NCI-H1092 treated with DMSO at 0.1 percent for 48 hours (cell line): ENCODE results near the gene C20orf144.
"Not testable (repeated sequence)": the region's sequence is repeated elsewhere in the genome, so short reads cannot be mapped to it uniquely, and the experiment has no call there.

Experiments used
- DNase-seq: peaks from one replicate; lab custom pipeline; 2025; lab: John Stamatoyannopoulos, UW

Gene C20orf144

DNA sequence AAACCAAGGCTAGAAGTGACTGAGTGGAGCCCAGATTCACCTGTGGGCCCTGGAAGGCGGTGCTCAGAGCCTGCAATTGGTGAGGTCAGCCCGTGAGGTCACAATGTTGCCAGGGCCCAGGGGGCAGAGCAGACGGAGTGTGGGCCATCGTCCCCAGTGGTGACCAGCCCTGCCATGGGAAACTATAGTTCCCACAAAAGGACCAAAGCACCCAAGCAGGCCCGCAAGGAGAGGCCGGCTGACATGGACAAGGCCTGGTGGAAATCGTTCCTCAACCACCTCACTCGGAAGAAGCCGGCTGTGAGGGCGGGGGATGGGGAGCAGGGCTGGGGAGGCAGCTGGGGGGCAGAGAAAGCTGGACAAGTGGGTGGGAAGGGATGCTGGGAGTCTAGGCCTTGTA, at the start of gene C20orf144:
Gene C20orf144, plus strand, starts transcription at position 156 of the 400 bp plus-strand sequence. Its CDS starts 19 bp downstream, at position 175.
- no peak for DNase-seq

DNA sequence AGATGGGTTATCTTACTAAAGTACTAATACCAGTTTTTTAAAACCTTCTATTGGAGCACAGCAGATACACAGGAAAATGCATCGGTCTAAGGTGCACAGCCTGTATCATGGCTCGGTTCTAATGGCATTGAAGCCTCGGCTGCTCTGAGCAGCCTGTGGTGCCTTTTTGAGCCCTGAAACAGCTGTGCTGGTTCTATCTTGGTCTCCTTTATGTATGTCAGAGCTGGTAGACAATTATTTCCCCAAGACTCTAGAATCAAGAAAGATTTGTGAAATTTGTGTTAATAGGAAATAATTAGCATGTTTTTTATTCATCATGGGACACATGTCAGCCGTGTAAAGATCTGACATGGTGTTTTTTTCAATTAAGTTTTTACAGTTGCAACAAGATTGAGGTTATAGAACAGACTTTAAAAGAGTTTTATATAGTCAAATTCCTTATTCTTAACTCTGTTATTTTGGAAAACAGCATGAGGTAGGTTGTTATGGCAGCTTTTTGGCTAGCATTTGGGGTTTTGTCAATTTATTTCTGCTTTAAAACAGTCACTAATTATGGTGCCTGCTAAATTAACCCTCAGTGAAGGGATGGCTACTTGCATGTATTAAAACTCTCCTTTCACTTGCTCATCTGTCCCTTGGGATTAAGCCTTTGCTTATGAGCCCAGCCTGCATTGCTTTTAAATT, 40.3 kb upstream of the C20orf144 start:
- no peak for DNase-seq

DNA sequence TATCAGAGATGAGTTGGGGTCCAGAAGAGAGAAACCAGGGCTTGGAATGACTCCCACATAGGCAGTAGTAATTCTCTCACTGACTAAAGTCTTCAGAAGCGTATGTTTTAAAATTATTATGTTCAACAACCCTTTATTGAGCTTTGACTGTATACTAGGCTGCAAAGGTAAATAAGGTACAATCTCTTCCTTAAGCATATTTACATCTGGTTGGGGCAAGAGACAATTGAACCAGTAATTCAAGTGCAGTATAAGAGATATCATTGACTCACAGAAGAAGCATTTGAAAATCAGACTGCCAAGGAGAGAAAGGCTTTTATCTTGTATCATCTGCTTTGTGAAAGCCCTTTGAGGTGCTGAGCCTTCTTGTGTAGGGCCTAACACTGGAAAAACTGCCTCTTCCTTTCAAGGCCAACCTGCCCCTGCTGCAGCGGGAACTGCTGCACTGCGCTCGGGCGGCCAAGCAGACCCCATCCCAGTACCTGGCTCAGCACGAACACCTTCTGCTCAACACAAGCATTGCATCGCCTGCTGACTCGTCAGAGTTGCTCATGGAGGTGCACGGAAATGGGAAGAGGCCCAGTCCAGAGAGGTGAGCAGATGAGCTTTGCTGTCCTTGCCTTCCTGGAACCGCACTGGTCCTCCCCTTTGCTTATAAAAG, 39.3 kb upstream of the C20orf144 start:
- DNase-seq = no peak

DNA sequence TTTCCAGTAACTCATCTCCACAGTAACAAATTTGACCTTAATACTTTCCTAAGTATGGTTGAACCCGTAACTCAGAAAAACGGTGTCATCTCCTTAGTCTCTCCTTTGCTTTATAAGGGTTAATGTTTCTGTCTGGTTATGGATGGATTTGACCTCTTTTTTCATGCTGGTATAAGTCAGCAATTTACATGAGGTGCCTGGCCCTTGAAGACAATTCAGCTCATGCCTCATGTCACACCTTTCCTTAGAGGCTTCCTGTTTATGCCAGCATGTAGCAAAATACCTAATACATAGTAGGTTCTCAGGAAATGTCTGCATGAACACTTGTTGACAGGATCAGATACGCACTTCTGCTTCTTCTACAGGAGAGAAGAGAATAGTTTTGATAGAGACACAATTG, 37.7 kb upstream of the C20orf144 start:
- DNase-seq = no peak

DNA sequence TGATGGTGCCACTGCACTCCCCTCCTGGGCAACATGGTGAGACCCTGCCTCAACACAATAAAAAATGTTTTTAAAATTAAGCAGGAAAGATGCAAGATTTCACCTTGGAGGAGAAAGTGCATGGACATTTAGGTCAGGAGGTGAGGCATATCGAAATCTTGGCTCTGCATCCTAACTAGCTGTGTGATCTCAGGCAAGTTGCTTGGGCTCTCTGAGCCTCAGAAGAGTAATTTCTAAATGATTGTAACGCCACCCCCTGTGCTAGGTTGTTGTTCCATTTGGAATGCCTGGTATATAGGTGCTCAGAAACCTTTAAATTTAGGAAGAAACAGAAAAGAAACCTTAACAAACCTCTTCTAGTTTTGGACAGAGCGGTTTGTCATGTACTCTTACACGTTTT, 35.9 kb upstream of the C20orf144 start:
- DNase-seq = no peak

DNA sequence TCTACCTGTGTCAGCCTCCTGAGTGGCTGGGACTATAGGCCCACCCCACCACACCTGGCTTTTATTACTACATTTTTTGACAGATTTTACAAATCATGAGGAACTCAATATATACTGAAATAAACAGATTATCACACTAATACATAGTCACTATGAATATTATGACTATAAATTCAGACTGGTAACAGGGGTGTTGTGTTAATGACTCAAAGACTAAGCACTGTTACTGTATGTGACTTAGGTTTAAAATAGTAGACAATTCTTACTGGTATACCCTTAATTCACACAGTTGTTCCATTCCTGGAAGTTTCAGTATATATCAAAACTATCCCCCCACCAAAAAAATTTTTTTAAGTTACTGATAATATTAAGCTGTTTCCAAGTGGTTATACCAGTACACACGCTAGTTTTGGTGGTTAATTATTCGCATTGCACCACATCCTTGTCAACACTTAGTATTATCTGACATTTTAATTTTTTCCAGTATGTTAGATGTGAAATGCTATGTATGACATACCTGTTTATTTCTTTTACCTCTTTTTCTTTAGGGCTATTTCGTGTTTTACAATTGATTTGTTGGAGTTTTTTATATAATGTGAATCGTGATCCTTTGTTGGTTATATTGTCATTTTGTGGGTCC, 34.4 kb upstream of the C20orf144 start:
- DNase-seq = no peak

DNA sequence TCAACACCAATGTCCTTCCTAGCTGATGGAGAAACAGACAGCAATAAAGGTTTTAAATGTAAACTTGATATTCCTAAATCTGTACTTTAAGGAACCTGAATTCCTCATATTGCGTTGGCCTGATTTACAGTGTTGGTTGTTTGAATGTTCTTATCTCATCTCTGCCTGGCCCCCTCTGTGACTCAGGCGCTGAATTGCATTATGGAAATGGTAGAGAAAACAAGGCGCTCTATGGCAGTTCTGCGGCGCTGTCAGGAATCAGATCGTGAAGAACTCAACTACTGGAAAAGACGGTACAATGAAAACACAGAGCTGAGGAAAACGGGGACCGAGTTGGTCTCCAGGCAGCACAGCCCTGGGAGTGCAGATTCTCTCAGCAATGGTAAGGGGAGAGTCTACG, 32.6 kb upstream of the C20orf144 start:
- no peak for DNase-seq

DNA sequence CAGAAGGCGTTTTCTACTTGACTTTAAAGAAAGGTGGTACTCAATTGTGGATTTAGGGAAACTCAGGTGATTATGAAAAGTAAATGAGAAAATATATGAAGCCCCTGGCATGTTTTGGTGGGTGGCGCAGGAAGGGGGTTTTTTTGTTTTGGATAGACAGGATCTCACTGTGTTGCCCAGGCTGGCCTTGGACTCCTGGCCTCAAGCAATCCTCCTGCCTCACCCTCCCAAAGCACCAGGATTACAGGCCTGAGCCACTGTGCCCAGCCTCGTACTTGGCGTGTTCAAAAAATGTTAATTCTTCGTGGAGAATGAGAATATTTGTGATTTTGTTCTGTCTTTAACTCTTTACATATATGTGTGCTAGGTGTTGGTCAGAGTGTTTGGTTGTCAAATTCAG, 32.1 kb upstream of the C20orf144 start:
- DNase-seq = no peak

DNA sequence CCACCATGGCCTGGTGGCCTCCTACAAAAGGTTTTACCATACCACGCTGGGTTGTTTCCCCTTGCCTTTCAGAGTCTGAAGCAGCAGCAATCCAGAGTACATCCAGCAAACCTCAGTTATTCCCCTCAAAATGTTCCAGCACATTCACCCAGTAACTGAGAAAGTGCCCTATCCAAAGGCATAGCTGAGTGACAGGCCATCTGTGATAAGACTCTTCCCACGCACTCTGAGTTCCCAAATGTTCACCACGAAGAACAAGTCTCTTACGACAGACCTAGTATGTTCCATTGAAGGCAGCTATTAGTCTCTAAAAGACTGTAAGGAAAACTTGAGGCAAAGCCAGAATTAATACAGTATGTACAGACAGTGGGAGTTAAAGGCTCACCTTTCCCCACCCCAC, 31.6 kb upstream of the C20orf144 start:
- no peak for DNase-seq

DNA sequence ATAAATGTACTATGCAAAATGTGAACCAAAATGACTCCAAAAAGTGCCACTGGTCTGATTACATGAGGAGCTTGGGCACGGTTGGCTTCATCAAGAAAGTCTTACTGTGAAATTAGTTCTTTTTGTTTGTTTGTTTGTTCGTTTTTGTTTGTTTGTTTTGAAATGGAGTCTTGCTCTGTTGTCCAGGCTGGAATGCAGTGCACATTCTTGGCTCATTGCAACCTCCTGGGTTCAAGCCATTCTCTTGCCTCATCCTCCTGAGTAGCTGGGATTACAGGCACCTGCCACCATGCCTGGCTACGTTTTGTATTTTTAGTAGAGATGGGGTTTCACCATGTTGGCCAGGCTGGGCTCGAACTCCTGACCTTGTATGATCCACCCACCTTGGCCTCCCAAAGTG, 30.2 kb upstream of the C20orf144 start:
- not testable (repeated sequence) for DNase-seq

DNA sequence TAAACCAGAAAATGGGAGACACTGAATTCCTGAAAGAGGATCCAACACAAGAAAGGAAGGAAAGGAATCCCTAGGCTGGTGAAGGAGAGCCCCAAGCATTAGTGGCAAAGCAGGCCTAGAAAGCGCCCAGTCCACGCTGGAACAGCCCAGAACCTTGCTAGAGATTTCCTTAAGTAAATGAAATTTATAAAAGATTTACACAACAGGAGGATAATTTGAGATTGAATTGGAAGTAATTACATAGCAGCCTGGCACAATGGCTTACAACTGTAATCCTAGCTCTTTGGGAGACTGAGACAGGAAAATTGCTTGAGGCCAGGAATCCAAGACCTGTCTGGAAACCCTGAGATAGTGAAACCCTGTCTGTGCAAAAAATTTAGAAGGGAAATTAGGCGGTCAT, 26.8 kb upstream of the C20orf144 start:
- DNase-seq = no peak

DNA sequence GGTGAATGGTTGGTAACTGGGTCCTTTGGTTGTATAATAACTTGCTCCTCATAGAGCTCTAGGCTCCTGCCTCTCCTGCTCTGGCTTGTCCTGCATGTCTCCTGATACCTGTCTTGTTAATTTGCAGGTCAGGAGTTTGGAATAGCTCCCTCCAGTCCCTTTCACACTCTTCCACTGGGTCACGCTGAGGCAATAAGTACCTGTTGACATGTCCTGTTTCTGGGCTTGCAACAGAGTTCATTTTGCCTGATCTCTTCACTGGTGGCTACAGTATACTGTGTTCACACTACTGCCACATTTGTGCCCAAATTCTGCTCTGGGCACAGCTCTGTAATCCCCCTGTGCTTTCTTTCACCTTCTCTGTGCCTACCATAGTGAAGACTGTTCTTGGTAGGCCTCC, 25.4 kb upstream of the C20orf144 start:
- no peak for DNase-seq

DNA sequence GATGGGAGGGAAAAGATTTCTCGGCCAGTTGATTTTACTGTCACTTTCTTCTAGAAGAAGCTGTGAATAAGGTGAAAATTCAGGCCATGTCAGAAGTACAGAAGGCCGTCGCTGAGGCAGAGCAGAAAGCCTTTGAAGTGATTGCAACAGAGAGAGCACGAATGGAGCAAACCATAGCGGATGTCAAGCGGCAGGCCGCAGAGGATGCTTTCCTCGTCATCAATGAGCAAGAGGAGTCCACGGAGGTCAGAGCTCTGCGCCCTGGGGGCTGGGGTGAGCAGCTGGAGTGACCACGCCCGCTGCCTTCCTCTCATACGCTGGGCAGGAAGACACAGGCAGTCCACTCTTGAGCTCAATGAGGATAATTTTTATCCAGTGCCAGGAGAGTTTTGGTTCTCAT, 21.8 kb upstream of the C20orf144 start:
- no peak for DNase-seq

DNA sequence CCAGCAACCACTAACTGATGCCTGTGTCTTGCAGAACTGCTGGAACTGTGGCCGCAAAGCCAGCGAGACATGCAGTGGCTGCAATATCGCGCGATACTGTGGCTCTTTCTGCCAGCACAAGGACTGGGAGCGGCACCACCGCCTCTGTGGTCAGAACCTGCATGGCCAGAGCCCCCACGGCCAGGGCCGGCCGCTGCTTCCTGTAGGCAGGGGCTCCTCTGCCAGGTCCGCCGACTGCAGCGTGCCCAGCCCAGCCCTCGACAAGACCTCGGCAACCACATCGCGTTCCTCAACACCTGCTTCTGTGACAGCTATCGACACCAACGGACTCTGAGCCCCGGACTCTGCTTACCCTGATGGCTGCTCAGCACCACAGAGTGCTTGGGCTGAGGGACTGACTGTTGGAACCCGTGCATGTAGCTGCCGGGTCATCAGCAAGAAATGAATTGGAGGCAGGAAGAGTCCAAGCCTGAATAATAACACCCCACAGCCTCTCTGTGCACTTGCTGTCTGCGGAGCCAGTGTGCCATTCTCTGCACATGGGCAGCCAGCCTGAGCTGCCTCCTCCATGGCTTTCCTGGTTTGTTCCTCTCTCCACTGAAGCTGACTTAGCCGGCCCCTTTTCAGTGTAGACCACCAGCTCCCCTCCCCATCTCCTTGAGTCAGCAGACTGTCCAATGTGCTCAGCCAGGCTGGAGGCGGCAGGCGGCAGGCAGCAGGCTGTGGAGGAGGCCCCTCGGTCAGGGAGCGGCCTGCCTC, 17.6 kb upstream of the C20orf144 start:
- DNase-seq = no peak

DNA sequence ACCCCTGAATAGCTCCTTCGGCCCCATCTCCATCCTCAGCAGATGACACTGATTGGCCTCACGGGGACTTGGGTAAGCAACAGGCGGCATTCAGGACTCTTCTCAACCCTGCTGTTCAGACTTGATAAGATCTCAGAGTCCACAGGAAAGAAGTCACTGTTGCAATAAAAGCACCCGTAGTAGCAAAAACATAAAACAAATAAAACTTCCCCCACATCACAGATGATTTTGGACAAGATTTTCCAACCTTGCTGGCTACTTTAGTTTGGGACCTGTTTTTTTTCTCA, 17.1 kb upstream of the C20orf144 start:
- DNase-seq = no peak

DNA sequence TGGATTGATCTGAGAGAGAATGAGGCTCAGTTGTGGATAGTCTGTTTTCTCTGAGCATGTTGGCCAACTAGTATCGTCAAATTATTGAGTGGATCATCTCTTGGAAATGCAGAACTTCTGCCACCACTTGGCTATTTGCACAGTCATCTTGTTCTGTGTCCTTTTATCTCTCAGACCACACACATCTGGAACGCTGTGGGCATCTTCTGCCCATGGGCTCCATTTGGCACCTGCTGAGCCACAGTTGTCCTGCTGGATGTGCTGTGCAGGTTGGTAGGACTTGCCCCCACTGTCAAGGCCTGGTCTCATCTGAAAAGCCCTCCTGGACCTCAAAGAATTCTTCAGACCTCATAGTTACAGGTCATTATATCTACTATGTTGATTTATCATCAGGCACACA, 16.7 kb upstream of the C20orf144 start:
- no peak for DNase-seq

DNA sequence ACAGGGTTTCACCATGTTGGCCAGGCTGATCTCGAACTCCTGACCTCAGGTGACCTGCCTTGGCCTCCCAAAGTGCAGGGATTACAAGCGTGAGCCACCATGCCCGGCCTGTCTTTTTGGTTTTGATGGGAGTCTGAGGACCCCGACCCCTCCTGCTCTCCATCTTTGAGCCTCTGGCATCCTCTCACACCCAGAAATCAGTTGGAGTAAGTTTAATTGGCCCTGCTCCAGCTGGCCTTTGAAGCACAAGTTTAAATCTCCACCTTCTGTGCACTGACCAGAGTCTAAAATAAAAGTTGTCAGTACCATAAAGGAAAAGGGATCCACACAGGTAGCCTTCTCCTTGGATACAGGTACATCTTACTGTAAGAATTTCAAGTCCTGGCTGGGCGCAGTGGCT, 15.9 kb upstream of the C20orf144 start:
- no peak for DNase-seq

DNA sequence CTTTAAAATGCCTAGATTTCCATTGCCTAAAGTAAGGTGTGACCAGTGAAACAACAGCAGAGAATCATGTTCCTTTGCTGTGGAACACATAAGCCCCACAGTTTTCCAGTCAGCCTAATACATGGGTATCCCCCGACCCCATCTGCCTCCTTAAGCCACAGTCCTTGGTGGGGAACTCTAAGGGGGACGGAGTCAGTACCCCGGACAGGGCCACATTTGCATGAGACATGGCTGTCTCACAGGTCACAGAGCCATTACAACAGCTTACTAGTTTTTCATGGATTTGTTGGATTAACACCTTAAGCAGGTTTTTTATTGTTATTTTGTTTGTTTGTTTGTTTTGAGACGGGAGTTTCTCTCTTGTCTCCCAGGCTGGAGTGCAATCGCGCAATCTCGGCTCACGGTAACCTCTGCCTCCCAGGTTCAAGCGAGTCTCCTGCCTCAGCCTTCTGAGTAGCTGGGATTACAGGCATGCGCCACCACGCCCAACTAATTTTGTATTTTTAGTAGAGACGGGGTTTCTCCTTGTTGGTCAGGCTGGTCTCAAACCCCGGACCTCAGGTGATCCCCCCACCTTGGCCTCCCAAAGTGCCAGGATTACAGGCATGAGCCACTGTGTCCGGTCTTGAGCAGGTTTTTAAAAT, 15.0 kb upstream of the C20orf144 start:
- not testable (repeated sequence) for DNase-seq

DNA sequence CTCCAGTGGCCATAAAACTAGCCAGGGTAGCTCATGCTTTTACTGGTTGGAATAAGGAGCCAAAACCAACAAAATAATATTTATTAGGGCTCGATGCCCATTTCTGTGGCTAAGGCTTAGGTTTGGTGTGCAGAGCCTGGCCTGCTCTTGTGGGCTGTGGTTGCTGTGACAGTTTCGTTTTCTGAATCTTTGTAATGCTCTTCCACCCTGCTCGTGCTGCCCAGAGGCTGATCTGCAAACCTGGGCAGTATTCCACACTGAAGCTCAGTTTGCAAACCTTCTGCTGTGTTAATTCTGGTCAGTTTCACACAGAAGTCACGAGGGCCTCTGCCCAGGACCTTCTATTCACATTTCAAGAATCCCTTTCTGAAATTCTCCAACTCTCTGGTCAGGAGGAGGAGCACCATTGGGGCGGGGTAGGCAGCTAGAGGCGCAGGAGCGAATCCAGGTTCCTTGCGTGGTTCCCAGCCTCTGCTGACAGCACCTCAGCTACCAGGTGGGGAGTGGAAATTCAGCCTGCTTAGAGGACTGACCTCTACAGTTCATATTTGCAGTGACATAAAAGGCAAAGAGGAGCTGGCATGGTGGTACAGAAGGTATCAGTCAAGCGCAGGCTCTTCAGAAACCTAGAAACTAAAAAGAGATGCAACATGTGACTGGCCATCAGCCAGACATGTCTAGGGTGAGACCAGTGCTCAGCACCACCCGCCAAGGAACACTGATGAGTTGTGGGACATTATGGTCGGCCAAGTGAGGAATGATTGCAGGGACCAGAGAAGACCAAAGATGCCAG, 14.3 kb upstream of the C20orf144 start:
- DNase-seq = no peak

DNA sequence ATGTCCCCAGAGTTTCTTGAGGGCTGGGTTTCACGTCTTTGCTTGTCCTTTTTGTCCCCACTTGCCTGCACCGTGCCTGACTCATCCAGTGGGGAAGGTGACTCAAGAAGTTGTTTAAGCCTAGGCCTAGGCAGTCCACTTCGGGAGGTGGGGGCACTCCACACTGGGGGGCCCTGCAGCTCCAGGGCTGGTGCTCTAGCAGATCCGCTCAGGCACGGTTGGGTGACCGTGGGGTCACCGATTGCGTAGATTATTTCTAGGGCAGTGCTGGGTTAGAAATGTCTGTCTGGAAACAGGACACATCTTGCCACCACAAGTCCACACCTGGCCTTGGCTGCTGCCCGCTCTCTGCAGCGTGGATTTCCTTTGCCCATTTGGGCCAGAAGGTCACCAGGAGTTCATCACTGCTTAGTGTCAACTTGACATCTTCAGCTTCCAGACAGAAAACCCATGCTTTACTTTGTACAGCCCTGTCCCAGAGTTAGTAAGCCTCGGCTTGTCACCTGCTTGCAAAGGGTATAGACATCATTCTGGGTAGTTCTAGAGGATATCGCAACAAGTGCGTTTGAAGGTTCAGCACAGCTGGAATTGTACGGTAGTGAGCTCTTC, 13.6 kb upstream of the C20orf144 start:
- no peak for DNase-seq

DNA sequence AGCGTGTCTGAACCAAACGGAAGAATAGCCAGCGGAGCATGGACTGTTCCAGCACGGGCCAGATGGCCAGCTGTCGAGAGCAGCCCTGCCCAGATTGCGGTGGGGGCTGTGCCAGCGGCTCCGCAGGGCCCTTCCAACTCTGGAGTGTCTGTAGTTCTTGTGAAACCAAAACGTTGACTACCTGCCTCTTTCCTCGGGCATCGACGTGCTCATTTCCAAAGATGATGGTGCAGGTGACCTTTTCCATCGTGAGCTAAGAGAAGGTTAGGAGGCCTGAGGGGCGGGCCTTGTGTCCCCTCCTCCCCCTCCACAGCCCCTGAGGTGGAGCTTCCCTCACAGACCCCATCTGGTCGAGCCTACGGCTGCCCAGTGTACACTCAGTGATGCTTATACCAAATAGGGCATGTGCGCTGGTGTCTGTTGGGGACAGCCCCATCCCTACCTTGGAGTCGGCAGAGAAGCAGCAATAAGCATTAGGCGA, 12.9 kb upstream of the C20orf144 start:
- DNase-seq = peak; percentile 47
